Measurements from ENCODE around the gene GABBR2.

Gene GABBR2

GRCh38 chr9:98370300-98370975, 338.3 kb downstream of the GABBR2 start:
- H3K27ac ChIP-seq: no peak overlapping the region
- TF ChIP-seq CTCF (conservative IDR thresholded peaks at IDR 0.05): no peak

- no peak overlapping the region for H3K27ac ChIP-seq
- no peak for TF ChIP-seq CTCF (conservative IDR thresholded peaks at IDR 0.05)
Measured at GRCh38 chr9:98369896-98370295, 338.8 kb downstream of the GABBR2 start.

GRCh38 chr9:98369471-98369870, 339.3 kb downstream of the GABBR2 start:
- no peak overlapping the region for H3K27ac ChIP-seq
- no peak for TF ChIP-seq CTCF (conservative IDR thresholded peaks at IDR 0.05)

- no peak overlapping the region for H3K27ac ChIP-seq
- no peak for TF ChIP-seq CTCF (conservative IDR thresholded peaks at IDR 0.05)
Measured at GRCh38 chr9:98369066-98369425, 339.7 kb downstream of the GABBR2 start.

- H3K27ac ChIP-seq: no peak overlapping the region
- TF ChIP-seq CTCF (conservative IDR thresholded peaks at IDR 0.05): no peak
Measured at GRCh38 chr9:98368366-98369065, 340.2 kb downstream of the GABBR2 start.

GRCh38 chr9:98367923-98368322, 340.8 kb downstream of the GABBR2 start:
- no peak overlapping the region for H3K27ac ChIP-seq
- TF ChIP-seq CTCF (conservative IDR thresholded peaks at IDR 0.05): no peak

- TF ChIP-seq CTCF (conservative IDR thresholded peaks at IDR 0.05): no peak
Measured at GRCh38 chr9:98367371-98367900, 341.3 kb downstream of the GABBR2 start.

More at GRCh38 chr9:98367371-98367900, 341.3 kb downstream of the GABBR2 start:
- no peak overlapping the region for H3K27ac ChIP-seq

Measured in VCaP (cell line).